ENCODE results near the gene P3H1.

DNA sequence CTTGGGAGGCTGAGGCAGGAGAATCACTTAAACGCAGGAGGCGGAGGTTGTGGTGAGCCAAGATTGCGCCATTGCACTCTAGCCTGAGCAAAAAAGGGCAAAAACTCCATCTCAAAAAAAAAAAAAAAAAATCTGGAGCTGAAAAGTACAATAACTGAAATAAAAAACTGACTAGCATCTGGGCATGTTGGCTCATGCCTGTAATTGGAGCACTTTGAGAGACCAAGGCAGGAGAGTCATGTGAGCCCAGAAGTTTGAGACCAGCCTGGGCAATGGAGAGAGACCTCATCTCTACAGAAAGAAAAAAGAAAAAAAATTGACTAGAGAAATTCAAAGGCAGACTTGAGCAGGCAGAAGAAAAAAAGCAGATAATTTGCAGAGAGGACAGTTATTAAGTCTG, 44.9 kb downstream of the P3H1 start:
- TF ChIP-seq, protein P1, sequence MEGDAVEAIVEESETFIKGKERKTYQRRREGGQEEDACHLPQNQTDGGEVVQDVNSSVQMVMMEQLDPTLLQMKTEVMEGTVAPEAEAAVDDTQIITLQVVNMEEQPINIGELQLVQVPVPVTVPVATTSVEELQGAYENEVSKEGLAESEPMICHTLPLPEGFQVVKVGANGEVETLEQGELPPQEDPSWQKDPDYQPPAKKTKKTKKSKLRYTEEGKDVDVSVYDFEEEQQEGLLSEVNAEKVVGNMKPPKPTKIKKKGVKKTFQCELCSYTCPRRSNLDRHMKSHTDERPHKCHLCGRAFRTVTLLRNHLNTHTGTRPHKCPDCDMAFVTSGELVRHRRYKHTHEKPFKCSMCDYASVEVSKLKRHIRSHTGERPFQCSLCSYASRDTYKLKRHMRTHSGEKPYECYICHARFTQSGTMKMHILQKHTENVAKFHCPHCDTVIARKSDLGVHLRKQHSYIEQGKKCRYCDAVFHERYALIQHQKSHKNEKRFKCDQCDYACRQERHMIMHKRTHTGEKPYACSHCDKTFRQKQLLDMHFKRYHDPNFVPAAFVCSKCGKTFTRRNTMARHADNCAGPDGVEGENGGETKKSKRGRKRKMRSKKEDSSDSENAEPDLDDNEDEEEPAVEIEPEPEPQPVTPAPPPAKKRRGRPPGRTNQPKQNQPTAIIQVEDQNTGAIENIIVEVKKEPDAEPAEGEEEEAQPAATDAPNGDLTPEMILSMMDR (IDR thresholded peaks at IDR 0.05): no peak
- TF ChIP-seq, protein P2, sequence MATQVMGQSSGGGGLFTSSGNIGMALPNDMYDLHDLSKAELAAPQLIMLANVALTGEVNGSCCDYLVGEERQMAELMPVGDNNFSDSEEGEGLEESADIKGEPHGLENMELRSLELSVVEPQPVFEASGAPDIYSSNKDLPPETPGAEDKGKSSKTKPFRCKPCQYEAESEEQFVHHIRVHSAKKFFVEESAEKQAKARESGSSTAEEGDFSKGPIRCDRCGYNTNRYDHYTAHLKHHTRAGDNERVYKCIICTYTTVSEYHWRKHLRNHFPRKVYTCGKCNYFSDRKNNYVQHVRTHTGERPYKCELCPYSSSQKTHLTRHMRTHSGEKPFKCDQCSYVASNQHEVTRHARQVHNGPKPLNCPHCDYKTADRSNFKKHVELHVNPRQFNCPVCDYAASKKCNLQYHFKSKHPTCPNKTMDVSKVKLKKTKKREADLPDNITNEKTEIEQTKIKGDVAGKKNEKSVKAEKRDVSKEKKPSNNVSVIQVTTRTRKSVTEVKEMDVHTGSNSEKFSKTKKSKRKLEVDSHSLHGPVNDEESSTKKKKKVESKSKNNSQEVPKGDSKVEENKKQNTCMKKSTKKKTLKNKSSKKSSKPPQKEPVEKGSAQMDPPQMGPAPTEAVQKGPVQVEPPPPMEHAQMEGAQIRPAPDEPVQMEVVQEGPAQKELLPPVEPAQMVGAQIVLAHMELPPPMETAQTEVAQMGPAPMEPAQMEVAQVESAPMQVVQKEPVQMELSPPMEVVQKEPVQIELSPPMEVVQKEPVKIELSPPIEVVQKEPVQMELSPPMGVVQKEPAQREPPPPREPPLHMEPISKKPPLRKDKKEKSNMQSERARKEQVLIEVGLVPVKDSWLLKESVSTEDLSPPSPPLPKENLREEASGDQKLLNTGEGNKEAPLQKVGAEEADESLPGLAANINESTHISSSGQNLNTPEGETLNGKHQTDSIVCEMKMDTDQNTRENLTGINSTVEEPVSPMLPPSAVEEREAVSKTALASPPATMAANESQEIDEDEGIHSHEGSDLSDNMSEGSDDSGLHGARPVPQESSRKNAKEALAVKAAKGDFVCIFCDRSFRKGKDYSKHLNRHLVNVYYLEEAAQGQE (IDR thresholded peaks at IDR 0.05; ENCODE audit: insufficient read depth in 1 of 2, low read depth in 2 of 2, low read length in 1 of 2): no peak
- TF ChIP-seq POLR2AphosphoS5 (IDR thresholded peaks at IDR 0.05; ENCODE audit: low read depth, low read length) (no peak), TCF7L2 (IDR thresholded peaks at IDR 0.05; ENCODE audit: low read depth, low read length) (no peak)
